Panc1 (cell line): ENCODE results near the gene ENOX1. TPM values are rescaled to one million over a fixed set of nuclear protein-coding genes. Genes with fewer than 3 reads are reported as not detected.

ENCODE experiments used
- ATAC-seq: fragments of 200-7000 bp; cut with Tn5 transposase; 2 replicates; pipeline ENCODE4 v1.9.1; 2020; ENCODE audit warnings: mild to moderate bottlenecking, moderate library complexity
- BruUV-seq: library from RNA; stranded (reverse); fragments of 400-500 nt; replicated peaks from 2 replicates; lab custom pipeline; 2021; lab: Mats Ljungman, UMichigan
- CTCF ChIA-PET: fragments of 300-600 bp; sonication (Branson Sonifier 250); formaldehyde crosslinking; loops from one replicate; lab custom pipeline; 2022; ENCODE audit warnings: antibody characterized with exemption; lab: Charles Lee
- POLR2A ChIA-PET: fragments of 300-600 bp; sonication (Branson Sonifier 250); formaldehyde crosslinking; loops from one replicate; lab custom pipeline; 2022; ENCODE audit warnings: antibody characterized with exemption; lab: Charles Lee
- DNase-seq: peaks from one replicate; pipeline ENCODE4 v3.0.0-alpha.2; 2010; ENCODE audit warnings: low read depth, low spot score
- H3K27ac ChIP-seq: 2 replicates; pipeline ENCODE4 v1.5.1; 2011; ENCODE audit warnings: mild to moderate bottlenecking, low read length, inconsistent platforms
- H3K27me3 ChIP-seq: fragments of 200-500 bp; sonication (Bioruptor generic); 2 replicates; pipeline ENCODE4 v1.6.0; 2014; ENCODE audit warnings: low read length, inconsistent platforms; ENCODE audit not compliant: control insufficient read depth, insufficient read depth
- H3K36me3 ChIP-seq: fragments of 200-500 bp; sonication (Bioruptor generic); 2 replicates; pipeline ENCODE4 v1.5.1; 2014; ENCODE audit warnings: inconsistent platforms, mild to moderate bottlenecking, low read length, moderate library complexity; ENCODE audit not compliant: control insufficient read depth, insufficient read depth
- H3K4me1 ChIP-seq: 2 replicates; pipeline ENCODE4 v1.5.1; 2011; ENCODE audit warnings: inconsistent platforms, mild to moderate bottlenecking, low read length, moderate library complexity; ENCODE audit not compliant: control insufficient read depth, insufficient read depth
- H3K4me3 ChIP-seq, 2 experiments: 2 replicates each; pipeline ENCODE4 v1.5.1; 2011 to 2012; ENCODE audit warnings: low read depth in 2 of 2, low read length in 2 of 2, mild to moderate bottlenecking in 2 of 2, inconsistent platforms in 1 of 2, moderate library complexity in 1 of 2
- H3K9me3 ChIP-seq: fragments of 200-500 bp; sonication (Bioruptor generic); 2 replicates; pipeline ENCODE4 v1.5.1; 2014; ENCODE audit warnings: low read depth, mild to moderate bottlenecking, inconsistent platforms, low read length, moderate library complexity; ENCODE audit not compliant: control insufficient read depth, insufficient read depth
- CTCF ChIP-seq: fragments of 450-650 bp; IDR thresholded peaks from 2 replicates; pipeline ENCODE4 v1.5.1; 2017; ENCODE audit warnings: mild to moderate bottlenecking
- POLR2AphosphoS5 ChIP-seq: IDR thresholded peaks from 2 replicates; pipeline ENCODE4 v1.6.1; 2012; ENCODE audit warnings: mild to moderate bottlenecking, low read depth, low read length, moderate library complexity
- REST ChIP-seq, 2 experiments: IDR thresholded peaks; 2 replicates each; pipeline ENCODE4 v1.6.1; 2011 to 2012; ENCODE audit warnings: low read depth in 2 of 2, control low read depth in 1 of 2, low read length in 1 of 2, mild to moderate bottlenecking in 1 of 2, moderate library complexity in 1 of 2; ENCODE audit not compliant: insufficient read depth in 1 of 2
- SIN3A ChIP-seq: IDR thresholded peaks from 2 replicates; pipeline ENCODE4 v1.6.1; 2012; ENCODE audit warnings: low read depth, mild to moderate bottlenecking, low read length, moderate library complexity, borderline replicate concordance; ENCODE audit not compliant: insufficient read depth
- TCF7L2 ChIP-seq: IDR thresholded peaks from 2 replicates; pipeline ENCODE4 v1.6.1; 2011; ENCODE audit warnings: mild to moderate bottlenecking, low read depth, low read length, inconsistent platforms
- in situ Hi-C: cut with HindIII; loops from 2 replicates; pipeline ENCODE4 v1.10.0; 2016; ENCODE audit warnings: low sequenced_read_pairs, low pct_unique_long_range_greater_than_20kb
- intact Hi-C: fragments of 100-400 bp; cut with micrococcal nuclease; formaldehyde crosslinking; loops from one replicate; pipeline ENCODE4 v1.10.0; 2022; ENCODE audit not compliant: unreplicated experiment
- total RNA-seq: library from RNA; stranded (reverse); gene quantifications from one replicate; pipeline ENCODE4 v1.2.1, GENCODE V29; 2021; ENCODE audit not compliant: unreplicated experiment

ENOX1 gene
- total RNA-seq, 1 experiment from 2014 or later = 0.23 TPM

GRCh38 chr13:43196086-43196621, 590.6 kb downstream of the ENOX1 start:
- Histone ChIP-seq H3K36me3 (no peaks in the 10 kb centered on the region), H3K27me3 (no peaks in the 10 kb centered on the region), H3K9me3 (no peaks in the 10 kb centered on the region), H3K27ac (no peak overlapping the region), H3K4me1 (no peaks in the 10 kb centered on the region), H3K4me3 (no peak overlapping the region)
- in situ Hi-C loops = no loop called here
- no TSS peak for BruUV-seq
- POLR2A ChIA-PET = no interaction called here
- intact Hi-C loops = no loop called here
- DNase-seq (no peak), ATAC-seq (no peak)
- TF ChIP-seq POLR2AphosphoS5 (no peak), TCF7L2 (no peak), CTCF (no peak), SIN3A (no peak), REST (IDR thresholded peaks at IDR 0.05; ENCODE audit: insufficient read depth in 1 of 2, low read depth in 2 of 2, low read length in 1 of 2) (no peak)
- CTCF ChIA-PET = no interaction called here

- ChIA-PET POLR2A (no interaction called here), CTCF (no interaction called here)
- H3K4me3 ChIP-seq = no peak overlapping the region
- H3K36me3 ChIP-seq = no peaks in the 10 kb centered on the region
- BruUV-seq = no TSS peak
- DNase-seq (no peak), ATAC-seq (no peak)
- intact Hi-C loops = no loop called here
- TF ChIP-seq TCF7L2 (no peak), CTCF (peak; percentile 17; the same call in 1 of the 2 replicates)
- in situ Hi-C loops = no loop called here
- no peaks in the 10 kb centered on the region for H3K9me3 ChIP-seq
- no peaks in the 10 kb centered on the region for H3K4me1 ChIP-seq
- no peak overlapping the region for H3K27ac ChIP-seq
- H3K27me3 ChIP-seq = no peaks in the 10 kb centered on the region
These were observed 591.2 kb downstream of the ENOX1 start for GRCh38 chr13:43195551-43195950.
